C4-2B (cell line): ENCODE data around the gene AGXT2.

Experiments used
- H3K27ac ChIP-seq: fragments of 450-650 bp; 2 replicates; pipeline ENCODE4 v1.5.1; 2017
- CTCF ChIP-seq: fragments of 450-650 bp; conservative IDR thresholded peaks from 2 replicates; pipeline ENCODE4 v1.5.1; 2017; ENCODE audit warnings: mild to moderate bottlenecking
- ZFX ChIP-seq: fragments of 450-650 bp; IDR thresholded peaks from 2 replicates; pipeline ENCODE4 v1.6.1; 2017

AGXT2 gene

GRCh38 chr5:35047785-35048404 lies at the start of gene AGXT2:
AGXT2 (minus strand) TSS chr5:35047949; CDS start chr5:35047892, 57 bp downstream.
- no peak within 1 kb of the TSS for H3K27ac ChIP-seq
- TF ChIP-seq ZFX (no peak), CTCF (no peak)

- no peak overlapping the region for H3K27ac ChIP-seq
- TF ChIP-seq CTCF (no peak), ZFX (no peak)
Measured at GRCh38 chr5:35096932-35097331, 49.2 kb upstream of the AGXT2 start.

GRCh38 chr5:35096216-35096615 lies 48.5 kb upstream of the AGXT2 start:
- no peak overlapping the region for H3K27ac ChIP-seq
- TF ChIP-seq CTCF (no peak), ZFX (no peak)

- no peak overlapping the region for H3K27ac ChIP-seq
- TF ChIP-seq CTCF (no peak), ZFX (no peak)
Measured at GRCh38 chr5:35095366-35095765, 47.6 kb upstream of the AGXT2 start.

- no peak for TF ChIP-seq CTCF
- no peak for TF ChIP-seq ZFX
- H3K27ac ChIP-seq, result no peak overlapping the region
Measured at GRCh38 chr5:35094948-35095347, 47.2 kb upstream of the AGXT2 start.

- TF ChIP-seq ZFX, result no peak
- no peak for TF ChIP-seq CTCF
- no peak overlapping the region for H3K27ac ChIP-seq
Measured at GRCh38 chr5:35092703-35093102, 45.0 kb upstream of the AGXT2 start.

GRCh38 chr5:35091704-35092103 lies 44.0 kb upstream of the AGXT2 start:
- no peak overlapping the region for H3K27ac ChIP-seq
- TF ChIP-seq ZFX, result no peak
- no peak for TF ChIP-seq CTCF
